H9 (cell line): ENCODE data around the gene C2orf68. TPM values are rescaled to one million over a fixed set of nuclear protein-coding genes. Genes with fewer than 3 reads are reported as not detected.

Source experiments
- DNase-seq: peaks from one replicate; pipeline ENCODE4 v3.0.0-alpha.2; 2017
- H2AFZ ChIP-seq: one replicate; pipeline ENCODE4 v1.6.1; 2013; ENCODE audit warnings: mild to moderate bottlenecking, low read length, control low read depth, moderate library complexity
- H2AK5ac ChIP-seq: 2 replicates; pipeline ENCODE4 v1.6.1; 2013; ENCODE audit warnings: low read length, control low read depth, mixed read lengths; ENCODE audit not compliant: insufficient read length
- H2BK120ac ChIP-seq: one replicate; pipeline ENCODE4 v1.6.1; 2013; ENCODE audit warnings: low read depth, mild to moderate bottlenecking, low read length, control low read depth, inconsistent platforms; ENCODE audit not compliant: poor library complexity, severe bottlenecking
- H2BK12ac ChIP-seq: 2 replicates; pipeline ENCODE4 v1.6.1; 2013; ENCODE audit warnings: low read length, control low read depth, mixed read lengths, low read depth; ENCODE audit not compliant: insufficient read length
- H2BK15ac ChIP-seq: 2 replicates; pipeline ENCODE4 v1.6.1; 2013; ENCODE audit warnings: low read depth, low read length, control low read depth
- H2BK20ac ChIP-seq: one replicate; pipeline ENCODE4 v1.6.1; 2013; ENCODE audit warnings: low read depth, mild to moderate bottlenecking, low read length, control low read depth, inconsistent platforms; ENCODE audit not compliant: poor library complexity, severe bottlenecking
- H2BK5ac ChIP-seq: 2 replicates; pipeline ENCODE4 v1.6.1; 2013; ENCODE audit warnings: low read length, control low read depth, mixed read lengths; ENCODE audit not compliant: insufficient read length
- H3K14ac ChIP-seq: 2 replicates; pipeline ENCODE4 v1.6.1; 2013; ENCODE audit warnings: low read length, control low read depth; ENCODE audit not compliant: insufficient read depth
- H3K18ac ChIP-seq: 2 replicates; pipeline ENCODE4 v1.6.1; 2013; ENCODE audit warnings: low read depth, mild to moderate bottlenecking, mixed read lengths, low read length, control low read depth; ENCODE audit not compliant: insufficient read length
- H3K23ac ChIP-seq: 2 replicates; pipeline ENCODE4 v1.6.1; 2013; ENCODE audit warnings: low read length, control low read depth, mixed read lengths, low read depth; ENCODE audit not compliant: insufficient read length
- H3K23me2 ChIP-seq: 2 replicates; pipeline ENCODE4 v1.6.1; 2013; ENCODE audit warnings: low read depth, mild to moderate bottlenecking, mixed read lengths, low read length, control low read depth; ENCODE audit not compliant: insufficient read length, poor library complexity, severe bottlenecking
- H3K27ac ChIP-seq: 2 replicates; pipeline ENCODE4 v1.5.1; 2013; ENCODE audit warnings: low read length, control low read depth, mixed read lengths, low read depth; ENCODE audit not compliant: insufficient read length
- H3K27me3 ChIP-seq: 2 replicates; pipeline ENCODE4 v1.6.1; 2013; ENCODE audit warnings: low read length, control low read depth, inconsistent platforms; ENCODE audit not compliant: insufficient read depth
- H3K4ac ChIP-seq: 2 replicates; pipeline ENCODE4 v1.6.1; 2013; ENCODE audit warnings: low read depth, mild to moderate bottlenecking, control low read depth, inconsistent platforms, low read length, moderate library complexity
- H3K4me1 ChIP-seq: 2 replicates; pipeline ENCODE4 v1.6.1; 2013; ENCODE audit warnings: low read length, control low read depth, inconsistent platforms; ENCODE audit not compliant: insufficient read depth
- H3K4me2 ChIP-seq: 2 replicates; pipeline ENCODE4 v1.6.1; 2013; ENCODE audit warnings: low read length, control low read depth, mixed read lengths; ENCODE audit not compliant: insufficient read length, insufficient read depth
- H3K56ac ChIP-seq: 2 replicates; pipeline ENCODE4 v1.6.1; 2013; ENCODE audit warnings: low read depth, mild to moderate bottlenecking, mixed read lengths, low read length, control low read depth; ENCODE audit not compliant: insufficient read length
- H3K79me1 ChIP-seq: 2 replicates; pipeline ENCODE4 v1.6.1; 2013; ENCODE audit warnings: low read depth, mild to moderate bottlenecking, moderate library complexity, low read length, control low read depth, inconsistent platforms; ENCODE audit not compliant: insufficient read depth, poor library complexity, severe bottlenecking
- H3K79me2 ChIP-seq: 2 replicates; pipeline ENCODE4 v1.6.1; 2013; ENCODE audit warnings: low read length, control low read depth, inconsistent platforms; ENCODE audit not compliant: insufficient read depth
- H3K9ac ChIP-seq: 2 replicates; pipeline ENCODE4 v1.6.1; 2013; ENCODE audit warnings: low read length, control low read depth, mixed read lengths; ENCODE audit not compliant: insufficient read length; ENCODE audit errors: extremely low read depth
- H3K9me3 ChIP-seq: one replicate; pipeline ENCODE4 v1.6.1; 2013; ENCODE audit warnings: low read depth, low read length, inconsistent platforms; ENCODE audit not compliant: control insufficient read depth
- H3T11ph ChIP-seq: one replicate; pipeline ENCODE4 v1.6.1; 2013; ENCODE audit warnings: mild to moderate bottlenecking, low read length, control low read depth, inconsistent platforms
- H4K20me1 ChIP-seq: one replicate; pipeline ENCODE4 v1.6.1; 2013; ENCODE audit not compliant: control insufficient read depth, insufficient read length, insufficient read depth
- H4K5ac ChIP-seq: 2 replicates; pipeline ENCODE4 v1.6.1; 2013; ENCODE audit warnings: low read depth, mild to moderate bottlenecking, mixed read lengths, low read length, control low read depth; ENCODE audit not compliant: insufficient read length
- H4K8ac ChIP-seq: replicated peaks from 2 replicates; pipeline ENCODE4 v1.6.1; 2013; ENCODE audit warnings: low read length, control low read depth, mixed read lengths, low read depth; ENCODE audit not compliant: insufficient read length
- H4K91ac ChIP-seq: 2 replicates; pipeline ENCODE4 v1.6.1; 2013; ENCODE audit warnings: low read depth, mild to moderate bottlenecking, moderate library complexity, mixed read lengths, low read length, control low read depth; ENCODE audit not compliant: insufficient read length
- H3K27ac Mint-ChIP-seq, 3 experiments: 2 replicates in 2 of 3; 3 replicates in 1 of 3; pipeline ENCODE4 v1.8.0; 2020 to 2021; ENCODE audit warnings: mixed read lengths in 3 of 3, mild to moderate bottlenecking in 1 of 3, moderate library complexity in 1 of 3
- H3K27me3 Mint-ChIP-seq: 2 replicates; pipeline ENCODE4 v1.8.0; 2021; ENCODE audit warnings: low read depth, mild to moderate bottlenecking, moderate library complexity, mixed read lengths
- H3K36me3 Mint-ChIP-seq, 3 experiments: 2 replicates in 2 of 3; 3 replicates in 1 of 3; pipeline ENCODE4 v1.8.0; 2020 to 2021; ENCODE audit warnings: low read depth in 3 of 3, mixed read lengths in 3 of 3; ENCODE audit not compliant: insufficient read depth in 1 of 3
- H3K4me1 Mint-ChIP-seq, 2 experiments: 2 replicates each; pipeline ENCODE4 v1.8.0; 2020; ENCODE audit warnings: mixed read lengths in 2 of 2
- H3K4me3 Mint-ChIP-seq, 2 experiments: 2 replicates in 1 of 2; 3 replicates in 1 of 2; pipeline ENCODE4 v1.8.0; 2020 to 2021; ENCODE audit warnings: mild to moderate bottlenecking in 2 of 2, mixed read lengths in 2 of 2, moderate library complexity in 1 of 2
- H3K9me3 Mint-ChIP-seq, 2 experiments: 2 replicates in 1 of 2; 3 replicates in 1 of 2; pipeline ENCODE4 v1.8.0; 2020; ENCODE audit warnings: mild to moderate bottlenecking in 2 of 2, mixed read lengths in 2 of 2, moderate library complexity in 1 of 2
- WGBS: extraction: QIAGEN DNeasy Blood & Tissue Kit; methylation state at CpG from one replicate; pipeline ENCODE4 v1.1.7; 2013; ENCODE audit warnings: missing lambda C conversion rate, low lambda C conversion rate, mixed read lengths; ENCODE audit not compliant: insufficient read length; ENCODE audit errors: extremely low coverage; 5-methylcytosine and 5-hydroxymethylcytosine counted together
- total RNA-seq: library from RNA; stranded (reverse); gene quantifications from 2 replicates; pipeline ENCODE4 v1.2.1, GENCODE V29; 2021
- TF ChIP-seq, protein P1 (sequence below): fragments of 200-600 bp; sonication (generic); conservative IDR thresholded peaks from 3 replicates; pipeline ENCODE4 v1.8.0; 2021; ENCODE audit warnings: antibody characterized with exemption, mild to moderate bottlenecking

Gene C2orf68
- total RNA-seq, 1 experiment from 2014 or later: 39.6 TPM

DNA sequence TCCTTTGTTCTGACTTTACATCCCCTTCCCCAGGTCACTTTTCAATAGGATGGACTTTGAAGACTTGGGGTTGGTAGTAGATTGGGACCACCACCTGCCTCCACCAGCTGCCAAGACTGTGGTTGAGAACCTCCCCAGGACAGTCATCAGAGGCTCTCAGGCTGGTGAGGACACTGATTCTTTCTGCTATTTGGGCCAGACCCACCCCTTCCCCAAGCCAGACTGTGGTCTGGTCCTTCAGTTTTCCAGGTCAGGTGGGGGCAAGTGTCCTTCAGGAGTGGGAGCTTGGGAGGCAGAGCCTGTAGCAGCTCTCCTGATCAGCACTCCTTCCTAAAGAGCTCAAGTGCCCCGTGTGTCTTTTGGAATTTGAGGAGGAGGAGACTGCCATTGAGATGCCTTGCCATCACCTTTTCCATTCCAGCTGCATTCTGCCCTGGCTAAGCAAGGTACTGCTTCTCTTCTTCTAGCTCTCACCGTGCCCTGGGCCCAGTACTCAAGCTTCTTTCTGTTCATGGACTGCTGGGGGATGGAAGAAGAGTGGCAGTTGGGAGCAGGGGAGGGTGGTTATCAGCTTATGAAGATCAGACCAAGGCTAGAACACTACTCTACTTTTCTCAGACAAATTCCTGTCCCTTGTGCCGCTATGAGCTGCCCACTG is 15.3 kb downstream of the C2orf68 start:
- H3K27ac ChIP-seq: no peak overlapping the region
- Mint-ChIP-seq H3K36me3 (peaks cover 0 to 24% (median 21%) of the 10 kb centered on the region in 3 experiments; a peak in 5 of 7 replicates), H3K4me3 (peak overlapping the region; percentile 99)

More for the DNA sequence above, 15.3 kb downstream of the C2orf68 start:
- no peak overlapping the region for H2BK20ac ChIP-seq
- no peak overlapping the region for H2AFZ ChIP-seq
- peak overlapping the region; percentile 81 for H3K4me2 ChIP-seq
- no peak overlapping the region for H4K91ac ChIP-seq
- no peak overlapping the region for H3K23ac ChIP-seq
- H3K56ac ChIP-seq: no peak overlapping the region
- H4K20me1 ChIP-seq: no peaks in the 10 kb centered on the region
- no peak overlapping the region for H4K8ac ChIP-seq
- no peak overlapping the region for H3K14ac ChIP-seq
- H3K27me3 Mint-ChIP-seq: peaks cover 4% of the 10 kb centered on the region
- H2AK5ac ChIP-seq: no peak overlapping the region
- WGBS: no CpG with 5 or more reads among the region's 3 CpGs
- no peaks in the 10 kb centered on the region for H3K79me1 ChIP-seq
- no peak overlapping the region for H2BK5ac ChIP-seq
- H3K4me1 ChIP-seq: no peaks in the 10 kb centered on the region
- H3K9me3 Mint-ChIP-seq: no peaks in the 10 kb centered on the region
- no peak overlapping the region for H3K18ac ChIP-seq
- no peak for DNase-seq
- no peak overlapping the region for H2BK12ac ChIP-seq
- H3K4ac ChIP-seq: no peak overlapping the region
- no peak overlapping the region for H4K5ac ChIP-seq
- no peak overlapping the region for H3T11ph ChIP-seq
- H3K79me2 ChIP-seq: no peaks in the 10 kb centered on the region
- H3K23me2 ChIP-seq: peaks cover 9% of the 10 kb centered on the region
- H3K27ac Mint-ChIP-seq: no peak overlapping the region
- peaks cover 18 to 20% of the 10 kb centered on the region in 2 experiments for H3K4me1 Mint-ChIP-seq
- TF ChIP-seq, protein P1, sequence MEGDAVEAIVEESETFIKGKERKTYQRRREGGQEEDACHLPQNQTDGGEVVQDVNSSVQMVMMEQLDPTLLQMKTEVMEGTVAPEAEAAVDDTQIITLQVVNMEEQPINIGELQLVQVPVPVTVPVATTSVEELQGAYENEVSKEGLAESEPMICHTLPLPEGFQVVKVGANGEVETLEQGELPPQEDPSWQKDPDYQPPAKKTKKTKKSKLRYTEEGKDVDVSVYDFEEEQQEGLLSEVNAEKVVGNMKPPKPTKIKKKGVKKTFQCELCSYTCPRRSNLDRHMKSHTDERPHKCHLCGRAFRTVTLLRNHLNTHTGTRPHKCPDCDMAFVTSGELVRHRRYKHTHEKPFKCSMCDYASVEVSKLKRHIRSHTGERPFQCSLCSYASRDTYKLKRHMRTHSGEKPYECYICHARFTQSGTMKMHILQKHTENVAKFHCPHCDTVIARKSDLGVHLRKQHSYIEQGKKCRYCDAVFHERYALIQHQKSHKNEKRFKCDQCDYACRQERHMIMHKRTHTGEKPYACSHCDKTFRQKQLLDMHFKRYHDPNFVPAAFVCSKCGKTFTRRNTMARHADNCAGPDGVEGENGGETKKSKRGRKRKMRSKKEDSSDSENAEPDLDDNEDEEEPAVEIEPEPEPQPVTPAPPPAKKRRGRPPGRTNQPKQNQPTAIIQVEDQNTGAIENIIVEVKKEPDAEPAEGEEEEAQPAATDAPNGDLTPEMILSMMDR: no peak
- no peaks in the 10 kb centered on the region for H3K27me3 ChIP-seq
- H2BK15ac ChIP-seq: no peak overlapping the region
- no peaks in the 10 kb centered on the region for H3K9me3 ChIP-seq
- no peak overlapping the region for H3K9ac ChIP-seq
- no peak overlapping the region for H2BK120ac ChIP-seq
